ENCODE data around the gene SPTA1. TPM values are rescaled to one million over a fixed set of nuclear protein-coding genes. Genes with fewer than 3 reads are reported as not detected.

The SPTA1 gene
- total and polyA plus RNA-seq, 2 experiments from 2014 or later, result 0.03 TPM; not detected in 1

DNA sequence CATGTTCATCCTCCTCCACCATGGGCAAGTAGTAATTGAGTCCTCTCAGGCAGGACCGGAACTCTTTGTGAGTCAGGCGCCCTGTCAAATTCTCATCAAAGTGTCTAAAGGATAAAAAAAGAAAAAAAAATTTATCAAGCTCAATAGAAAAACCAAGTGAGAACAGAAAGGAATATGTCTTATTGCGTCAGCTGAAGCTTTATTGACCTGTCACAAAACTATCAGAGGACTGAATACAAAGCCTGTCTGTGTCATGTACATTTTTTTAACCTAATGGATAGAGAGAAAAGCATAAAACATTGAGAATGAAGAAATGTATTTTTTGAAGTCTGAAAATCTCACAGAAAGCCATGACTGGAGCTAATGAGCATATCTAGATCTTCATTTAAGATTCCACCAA is 72.8 kb downstream of the SPTA1 start:
- Histone ChIP-seq H3K9me3 (ENCODE audit: low read depth) (no peaks in the 10 kb centered on the region), H3K36me3 (replicated peaks; ENCODE audit: insufficient read depth, low read depth) (no peaks in the 10 kb centered on the region), H2AFZ (no peak overlapping the region), H3K4me1 (ENCODE audit: insufficient read depth) (no peaks in the 10 kb centered on the region), H3K27me3 (no peaks in the 10 kb centered on the region), H3K79me2 (no peaks in the 10 kb centered on the region), H3K4me3 (no peak overlapping the region), H4K20me1 (ENCODE audit: insufficient read depth, poor library complexity, severe bottlenecking) (no peaks in the 10 kb centered on the region), H3K9me2 (replicated peaks; ENCODE audit: insufficient read depth) (no peaks in the 10 kb centered on the region), H3K27ac (no peak overlapping the region), H3K4me2 (no peak overlapping the region)
- WGBS (ENCODE audit: low lambda C conversion rate, missing lambda C conversion rate), result 91% methylated on average over 3 of the region's 3 CpGs
- DNase-seq (ENCODE audit: low spot score), result no peak
- TF ChIP-seq, protein P1, sequence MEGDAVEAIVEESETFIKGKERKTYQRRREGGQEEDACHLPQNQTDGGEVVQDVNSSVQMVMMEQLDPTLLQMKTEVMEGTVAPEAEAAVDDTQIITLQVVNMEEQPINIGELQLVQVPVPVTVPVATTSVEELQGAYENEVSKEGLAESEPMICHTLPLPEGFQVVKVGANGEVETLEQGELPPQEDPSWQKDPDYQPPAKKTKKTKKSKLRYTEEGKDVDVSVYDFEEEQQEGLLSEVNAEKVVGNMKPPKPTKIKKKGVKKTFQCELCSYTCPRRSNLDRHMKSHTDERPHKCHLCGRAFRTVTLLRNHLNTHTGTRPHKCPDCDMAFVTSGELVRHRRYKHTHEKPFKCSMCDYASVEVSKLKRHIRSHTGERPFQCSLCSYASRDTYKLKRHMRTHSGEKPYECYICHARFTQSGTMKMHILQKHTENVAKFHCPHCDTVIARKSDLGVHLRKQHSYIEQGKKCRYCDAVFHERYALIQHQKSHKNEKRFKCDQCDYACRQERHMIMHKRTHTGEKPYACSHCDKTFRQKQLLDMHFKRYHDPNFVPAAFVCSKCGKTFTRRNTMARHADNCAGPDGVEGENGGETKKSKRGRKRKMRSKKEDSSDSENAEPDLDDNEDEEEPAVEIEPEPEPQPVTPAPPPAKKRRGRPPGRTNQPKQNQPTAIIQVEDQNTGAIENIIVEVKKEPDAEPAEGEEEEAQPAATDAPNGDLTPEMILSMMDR (IDR thresholded peaks at IDR 0.05; ENCODE audit: poor library complexity), result no peak
- TF ChIP-seq EZH2phosphoT487 (IDR thresholded peaks at IDR 0.05; ENCODE audit: low read depth, severe bottlenecking, unreplicated experiment) (no peak), EZH2 (IDR thresholded peaks at IDR 0.05; ENCODE audit: borderline replicate concordance) (no peak)

DNA sequence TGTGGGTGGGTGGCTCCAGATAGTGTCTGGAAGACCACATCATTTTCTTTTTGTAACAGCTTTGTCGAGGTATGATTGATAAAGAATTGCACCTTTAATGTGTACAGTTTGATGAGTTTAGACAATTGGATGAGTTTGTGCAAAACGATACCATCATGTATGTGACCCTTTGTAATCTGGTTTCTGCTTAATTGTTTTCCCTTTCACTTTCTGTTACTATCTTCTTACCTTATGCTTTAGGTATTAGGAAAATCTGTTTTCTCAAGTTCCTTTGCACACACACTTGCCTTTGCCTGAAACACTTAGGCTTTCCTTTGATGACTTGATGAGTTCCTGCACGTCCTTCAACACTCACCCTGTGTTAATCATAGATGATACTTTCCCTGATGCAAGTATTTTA is 74.6 kb downstream of the SPTA1 start:
- no peaks in the 10 kb centered on the region for H4K20me1 ChIP-seq (ENCODE audit: insufficient read depth, poor library complexity, severe bottlenecking)
- H2AFZ ChIP-seq, result no peak overlapping the region
- no peak for TF ChIP-seq EZH2 (IDR thresholded peaks at IDR 0.05; ENCODE audit: borderline replicate concordance)
- TF ChIP-seq EZH2phosphoT487 (IDR thresholded peaks at IDR 0.05; ENCODE audit: low read depth, severe bottlenecking, unreplicated experiment), result no peak
- TF ChIP-seq, protein P1 (IDR thresholded peaks at IDR 0.05; ENCODE audit: poor library complexity), result no peak
- no peak for DNase-seq (ENCODE audit: low spot score)
- H3K9me2 ChIP-seq (replicated peaks; ENCODE audit: insufficient read depth), result no peaks in the 10 kb centered on the region
- WGBS (ENCODE audit: low lambda C conversion rate, missing lambda C conversion rate), result 61% methylated on average over 3 of the region's 3 CpGs
- H3K4me2 ChIP-seq, result no peak overlapping the region
- no peaks in the 10 kb centered on the region for H3K79me2 ChIP-seq
- no peaks in the 10 kb centered on the region for H3K4me1 ChIP-seq (ENCODE audit: insufficient read depth)
- no peaks in the 10 kb centered on the region for H3K9me3 ChIP-seq (ENCODE audit: low read depth)
- no peaks in the 10 kb centered on the region for H3K36me3 ChIP-seq (replicated peaks; ENCODE audit: insufficient read depth, low read depth)
- no peak overlapping the region for H3K27ac ChIP-seq
- no peak overlapping the region for H3K4me3 ChIP-seq
- H3K27me3 ChIP-seq, result no peaks in the 10 kb centered on the region

GRCh38 chr1:158607296-158607695 is 79.2 kb downstream of the SPTA1 start:
- Histone ChIP-seq H2AFZ (no peak overlapping the region), H3K4me1 (ENCODE audit: insufficient read depth) (no peaks in the 10 kb centered on the region), H3K4me2 (no peak overlapping the region), H3K27ac (no peak overlapping the region), H3K79me2 (no peaks in the 10 kb centered on the region), H3K9me3 (ENCODE audit: low read depth) (no peaks in the 10 kb centered on the region), H3K4me3 (no peak overlapping the region), H4K20me1 (ENCODE audit: insufficient read depth, poor library complexity, severe bottlenecking) (no peaks in the 10 kb centered on the region), H3K36me3 (replicated peaks; ENCODE audit: insufficient read depth, low read depth) (no peaks in the 10 kb centered on the region), H3K9me2 (replicated peaks; ENCODE audit: insufficient read depth) (no peaks in the 10 kb centered on the region), H3K27me3 (no peaks in the 10 kb centered on the region)
- WGBS (ENCODE audit: low lambda C conversion rate, missing lambda C conversion rate), result 87% methylated on average over 1 of the region's 1 CpG
- no peak for DNase-seq (ENCODE audit: low spot score)
- no peak for TF ChIP-seq EZH2phosphoT487 (IDR thresholded peaks at IDR 0.05; ENCODE audit: low read depth, severe bottlenecking, unreplicated experiment)

GRCh38 chr1:158604968-158605367 is 81.5 kb downstream of the SPTA1 start, which contains the start of gene OR10Z1:
Gene OR10Z1 (plus strand): TSS chr1:158605268. CDS start chr1:158606439, 1,171 bp downstream.
- TF ChIP-seq, protein P1 (IDR thresholded peaks at IDR 0.05; ENCODE audit: poor library complexity), result no peak
- TF ChIP-seq EZH2 (IDR thresholded peaks at IDR 0.05; ENCODE audit: borderline replicate concordance) (no peak), EZH2phosphoT487 (IDR thresholded peaks at IDR 0.05; ENCODE audit: low read depth, severe bottlenecking, unreplicated experiment) (no peak)

More at GRCh38 chr1:158604968-158605367, 81.5 kb downstream of the SPTA1 start, which contains the start of gene OR10Z1:
- DNase-seq (ENCODE audit: low spot score), result no peak
- no peaks in the 10 kb centered on the region for H3K9me3 ChIP-seq (ENCODE audit: low read depth)
- no peaks in the 10 kb centered on the region for H4K20me1 ChIP-seq (ENCODE audit: insufficient read depth, poor library complexity, severe bottlenecking)
- no peaks in the 10 kb centered on the region for H3K79me2 ChIP-seq
- no peaks in the 10 kb centered on the region for H3K36me3 ChIP-seq (replicated peaks; ENCODE audit: insufficient read depth, low read depth)
- WGBS (ENCODE audit: low lambda C conversion rate, missing lambda C conversion rate), result 92% methylated on average over 1 of the region's 1 CpG
- H3K4me1 ChIP-seq (ENCODE audit: insufficient read depth), result no peaks in the 10 kb centered on the region
- H3K4me2 ChIP-seq, result no peak within 1 kb of the TSS
- no peaks in the 10 kb centered on the region for H3K9me2 ChIP-seq (replicated peaks; ENCODE audit: insufficient read depth)
- H2AFZ ChIP-seq, result no peak within 1 kb of the TSS
- no peak within 1 kb of the TSS for H3K4me3 ChIP-seq
- no peak within 1 kb of the TSS for H3K27ac ChIP-seq
- H3K27me3 ChIP-seq, result no peaks in the 10 kb centered on the region
